Body of pancreas (tissue), 4 donors: ENCODE results near the gene SLC6A3.

Source experiments
- CTCF ChIP-seq, 7 experiments: fragments of 450-650 bp in 4 of 7; fragments of 200-600 bp in 3 of 7; sonication (generic) in 3 of 7; IDR thresholded peaks; one replicate each; pipeline ENCODE4 v1.5.1; 2016 to 2019; ENCODE audit warnings: antibody characterized with exemption in 7 of 7
- POLR2A ChIP-seq, 3 donors: fragments of 450-650 bp; IDR thresholded peaks; one replicate each; pipeline ENCODE4 v1.6.1; 2016; ENCODE audit warnings: antibody characterized with exemption in 3 of 3, mild to moderate bottlenecking in 2 of 3

GRCh38 chr5:1476967-1477310 lies 31.7 kb upstream of the SLC6A3 start:
- TF ChIP-seq CTCF (IDR thresholded peaks at IDR 0.05) (no peak), POLR2A (IDR thresholded peaks at IDR 0.05) (no peak)
